GM12873 (cell line): Measurements from ENCODE around the gene ZIC2.

Source experiments
- CTCF ChIP-seq: IDR thresholded peaks from 2 replicates; pipeline ENCODE4 v1.5.1; 2012; ENCODE audit warnings: low read depth, mild to moderate bottlenecking, moderate library complexity, low read length, control low read depth; ENCODE audit not compliant: insufficient read depth; ENCODE audit errors: missing control alignments

ZIC2 gene

GRCh38 chr13:99968521-99969452 is 12.8 kb upstream of the ZIC2 start:
- no peak for TF ChIP-seq CTCF

- no peak for TF ChIP-seq CTCF
These were observed 12.1 kb upstream of the ZIC2 start for GRCh38 chr13:99969453-99969918.

GRCh38 chr13:99969919-99970650 is 11.5 kb upstream of the ZIC2 start:
- TF ChIP-seq CTCF, result no peak

GRCh38 chr13:99970651-99971575 is 10.7 kb upstream of the ZIC2 start:
- TF ChIP-seq CTCF, result no peak

- no peak for TF ChIP-seq CTCF
These were observed 9.9 kb upstream of the ZIC2 start, which contains the start of gene ZIC5 for GRCh38 chr13:99971576-99972189. Gene ZIC5, minus strand, starts transcription at chr13:99971767. Its CDS starts 164 bp downstream, at chr13:99971603.

GRCh38 chr13:99972190-99972731 is 9.3 kb upstream of the ZIC2 start:
- TF ChIP-seq CTCF, result no peak
